ENCODE measurements around the gene RTKN. TPM values are rescaled to one million over a fixed set of nuclear protein-coding genes. Genes with fewer than 3 reads are reported as not detected.

The RTKN gene
- total RNA-seq, 1 experiment from 2014 or later = 94.0 TPM

- TF ChIP-seq ZBTB33 (IDR thresholded peaks at IDR 0.05; ENCODE audit: extremely low read depth, insufficient replicate concordance, low read length) (no peak), ZFX (IDR thresholded peaks at IDR 0.05) (no peak), ELF1 (IDR thresholded peaks at IDR 0.05; ENCODE audit: borderline replicate concordance, low read depth) (no peak), EGR1 (IDR thresholded peaks at IDR 0.05; ENCODE audit: low read depth) (no peak), CBX3 (IDR thresholded peaks at IDR 0.05; ENCODE audit: low read depth) (no peak), FOSL1 (IDR thresholded peaks at IDR 0.05; ENCODE audit: low read depth) (no peak), SP1 (IDR thresholded peaks at IDR 0.05; ENCODE audit: low read depth) (no peak), JUND (IDR thresholded peaks at IDR 0.05) (no peak)
These were observed 4.7 kb downstream of the RTKN start (continued) for GRCh38 chr2:74436848-74437695.

GRCh38 chr2:74436111-74436805, 5.5 kb downstream of the RTKN start:
- H3K79me2 ChIP-seq (ENCODE audit: insufficient read depth, low read length) = peaks cover 91% of the 10 kb centered on the region
- intact Hi-C loops (cut with micrococcal nuclease) = no loop called here
- ChIA-PET POLR2A (no interaction called here), CTCF (no interaction called here), RAD21 (ENCODE audit: low non-redundant PET in 1 of 2, low total read pairs in 2 of 2, uncharacterized antibody in 2 of 2, unreplicated experiment in 2 of 2) (no interaction called here)
- H3K4me1 ChIP-seq (ENCODE audit: control insufficient read depth in 1 of 2, insufficient read depth in 2 of 2, low read length in 2 of 2) = peaks cover 8 to 20% of the 10 kb centered on the region in 2 experiments; a peak in 3 of 4 replicates
- no peak overlapping the region for H3K4me3 ChIP-seq (replicated peaks in 1 of 2; ENCODE audit: low read depth in 1 of 2, low read length in 2 of 2)
- H3K4me2 ChIP-seq (ENCODE audit: low read length) = no peak overlapping the region
- H3K27ac ChIP-seq (ENCODE audit: low read depth, low read length) = no peak overlapping the region
- H3K27me3 ChIP-seq (ENCODE audit: insufficient read depth, low read length) = no peaks in the 10 kb centered on the region
- peaks cover 12 to 20% of the 10 kb centered on the region in 2 experiments; a peak in 2 of 4 replicates for H3K36me3 ChIP-seq (ENCODE audit: control insufficient read depth in 1 of 2, insufficient read depth in 2 of 2, low read length in 2 of 2)
- no peaks in the 10 kb centered on the region; the same call in 1 of the 2 replicates for H4K20me1 ChIP-seq (ENCODE audit: insufficient read depth)
- ATAC-seq = no peak
- BruUV-seq (replicated peaks) = no TSS peak
- no peaks in the 10 kb centered on the region for H3K9me2 ChIP-seq (ENCODE audit: insufficient read depth)
- H3K9me3 ChIP-seq (ENCODE audit: control insufficient read depth in 1 of 2, insufficient read depth in 1 of 2, low read depth in 1 of 2, low read length in 2 of 2) = no peaks in the 10 kb centered on the region
- H2AFZ ChIP-seq (ENCODE audit: low read depth, low read length, poor library complexity, severe bottlenecking) = no peak overlapping the region
- no peak overlapping the region for H3K9ac ChIP-seq (ENCODE audit: low read length)
- no peak for DNase-seq (ENCODE audit: low read depth, low spot score)
- TF ChIP-seq POLR2AphosphoS5 (IDR thresholded peaks at IDR 0.05; ENCODE audit: low read depth, low read length) (no peak), POLR2A (IDR thresholded peaks at IDR 0.05; ENCODE audit: borderline replicate concordance, extremely low read depth, insufficient read depth, insufficient read length) (no peak), CTCF (IDR thresholded peaks at IDR 0.05 in 2 of 3, conservative IDR thresholded peaks at IDR 0.05 in 1 of 3; ENCODE audit: borderline replicate concordance in 1 of 3, insufficient read depth in 1 of 3, low read depth in 2 of 3, low read length in 2 of 3) (no peak), RAD21 (IDR thresholded peaks at IDR 0.05; ENCODE audit: low read depth) (no peak), FOSL1 (IDR thresholded peaks at IDR 0.05; ENCODE audit: low read depth) (no peak), SRF (IDR thresholded peaks at IDR 0.05; ENCODE audit: low read depth) (no peak), MAX (IDR thresholded peaks at IDR 0.05) (no peak), CBX3 (IDR thresholded peaks at IDR 0.05; ENCODE audit: low read depth) (no peak), EZH2phosphoT487 (IDR thresholded peaks at IDR 0.05; ENCODE audit: borderline replicate concordance) (no peak), SIN3A (IDR thresholded peaks at IDR 0.05; ENCODE audit: low read depth) (no peak), ZNF274 (IDR thresholded peaks at IDR 0.05; ENCODE audit: low read depth, low read length) (no peak), ZFX (IDR thresholded peaks at IDR 0.05) (no peak), EGR1 (IDR thresholded peaks at IDR 0.05; ENCODE audit: low read depth) (no peak), TCF7L2 (IDR thresholded peaks at IDR 0.05; ENCODE audit: borderline replicate concordance, extremely low read depth, insufficient read depth, insufficient read length) (no peak)
